Esophagus (tissue), 2 donors: ENCODE data around the gene FMN2. TPM values are rescaled to one million over a fixed set of nuclear protein-coding genes. Genes with fewer than 3 reads are reported as not detected.

Experiments
- H3K27ac ChIP-seq, 2 donors: one replicate each; pipeline ENCODE4 v1.5.1; 2013; ENCODE audit warnings: low read depth in 2 of 2, mild to moderate bottlenecking in 2 of 2, inconsistent platforms in 1 of 2, low read length in 1 of 2, moderate library complexity in 1 of 2
- H3K27me3 ChIP-seq, 2 donors: one replicate each; pipeline ENCODE4 v1.6.1; 2013; ENCODE audit warnings: low read length in 2 of 2, control low read depth in 1 of 2, mild to moderate bottlenecking in 1 of 2; ENCODE audit not compliant: insufficient read depth in 2 of 2, control insufficient read depth in 1 of 2
- H3K36me3 ChIP-seq, 2 donors: one replicate each; pipeline ENCODE4 v1.6.1; 2013; ENCODE audit warnings: low read length in 1 of 2; ENCODE audit not compliant: control insufficient read depth in 2 of 2, insufficient read depth in 2 of 2
- H3K4me1 ChIP-seq, 2 donors: one replicate each; pipeline ENCODE4 v1.6.1; 2013; ENCODE audit warnings: low read length in 1 of 2; ENCODE audit not compliant: control insufficient read depth in 2 of 2, insufficient read depth in 2 of 2
- H3K4me3 ChIP-seq, 2 donors: one replicate each; pipeline ENCODE4 v1.5.1; 2013; ENCODE audit warnings: low read length in 2 of 2, mild to moderate bottlenecking in 2 of 2, low read depth in 1 of 2, moderate library complexity in 1 of 2
- H3K9me3 ChIP-seq, 2 donors: one replicate each; pipeline ENCODE4 v1.6.1; 2013; ENCODE audit warnings: mild to moderate bottlenecking in 2 of 2, low read depth in 1 of 2, low read length in 1 of 2, moderate library complexity in 1 of 2; ENCODE audit not compliant: control insufficient read depth in 2 of 2, insufficient read depth in 1 of 2
- WGBS, 2 donors: extraction: QIAGEN DNeasy Blood & Tissue Kit; methylation state at CpG; one replicate each; pipeline ENCODE4 v1.1.7; 2013; 5-methylcytosine and 5-hydroxymethylcytosine counted together
- polyA plus RNA-seq, 2 donors: library from polyadenylated mRNA; stranded (reverse); fragments of 200-250 nt; gene quantifications; one replicate each; pipeline ENCODE4 v1.2.3, GENCODE V29; 2013
- donor health status: healthy with polysubstance abuse.
- donor health status: Bipolar disorder and iron deficiency.

Gene FMN2
- polyA plus RNA-seq, 2 donors, result 0.11 to 0.16 TPM

DNA sequence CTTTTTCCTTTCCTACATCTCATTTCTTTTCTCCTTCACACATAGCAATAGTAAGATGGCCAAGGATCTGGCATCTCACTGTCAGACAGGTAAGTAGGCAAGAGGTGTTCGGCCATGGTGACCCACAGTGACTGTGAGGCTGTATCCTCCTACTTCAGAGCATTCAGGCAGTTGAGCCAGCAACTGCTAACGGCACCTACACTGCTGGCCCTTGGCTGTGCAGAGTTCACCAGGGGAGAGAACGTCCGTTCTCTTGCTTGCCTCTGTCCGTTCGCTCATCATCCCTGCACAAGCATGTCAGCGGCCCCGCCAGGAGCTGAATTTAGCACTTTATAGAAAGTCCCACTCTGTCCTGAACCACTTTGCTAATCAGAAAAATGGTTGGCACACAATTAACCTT, 406.7 kb downstream of the FMN2 start:
- H3K4me1 ChIP-seq, result no peaks in the 10 kb centered on the region
- H3K36me3 ChIP-seq, result no peaks in the 10 kb centered on the region
- no peak overlapping the region for H3K27ac ChIP-seq
- H3K4me3 ChIP-seq, result no peak overlapping the region
- H3K9me3 ChIP-seq, result no peaks in the 10 kb centered on the region
- WGBS, 2 donors, result 86 to 90% methylated on average over 8 of the region's 8 CpGs
- no peaks in the 10 kb centered on the region for H3K27me3 ChIP-seq

GRCh38 chr1:240499012-240499411, 407.3 kb downstream of the FMN2 start:
- Histone ChIP-seq H3K36me3 (no peaks in the 10 kb centered on the region), H3K27me3 (no peaks in the 10 kb centered on the region), H3K4me1 (no peaks in the 10 kb centered on the region), H3K9me3 (no peaks in the 10 kb centered on the region), H3K4me3 (no peak overlapping the region), H3K27ac (no peak overlapping the region)
- WGBS, 2 donors, result 47 to 58% methylated on average over 2 of the region's 2 CpGs

- H3K4me3 ChIP-seq, result no peak overlapping the region
- H3K4me1 ChIP-seq, result no peaks in the 10 kb centered on the region
- H3K9me3 ChIP-seq, result no peaks in the 10 kb centered on the region
- 78 to 81% methylated on average over 4 of the region's 4 CpGs for WGBS, 2 donors
- H3K36me3 ChIP-seq, result no peaks in the 10 kb centered on the region
- no peak overlapping the region for H3K27ac ChIP-seq
- H3K27me3 ChIP-seq, result no peaks in the 10 kb centered on the region
Observed at GRCh38 chr1:240500647-240501046, 409.0 kb downstream of the FMN2 start.

GRCh38 chr1:240501115-240501514, 409.4 kb downstream of the FMN2 start:
- H3K4me3 ChIP-seq, result no peak overlapping the region
- 41 to 56% methylated on average over 2 of the region's 2 CpGs for WGBS, 2 donors
- H3K36me3 ChIP-seq, result no peaks in the 10 kb centered on the region
- no peaks in the 10 kb centered on the region for H3K9me3 ChIP-seq
- H3K27me3 ChIP-seq, result no peaks in the 10 kb centered on the region
- H3K27ac ChIP-seq, result no peak overlapping the region
- H3K4me1 ChIP-seq, result no peaks in the 10 kb centered on the region

GRCh38 chr1:240503036-240503435, 411.4 kb downstream of the FMN2 start:
- Histone ChIP-seq H3K27me3 (no peaks in the 10 kb centered on the region), H3K4me3 (no peak overlapping the region), H3K9me3 (no peaks in the 10 kb centered on the region), H3K27ac (no peak overlapping the region), H3K4me1 (no peaks in the 10 kb centered on the region), H3K36me3 (no peaks in the 10 kb centered on the region)
- 71 to 73% methylated on average over 4 of the region's 4 CpGs for WGBS, 2 donors

- Histone ChIP-seq H3K27me3 (no peaks in the 10 kb centered on the region), H3K36me3 (no peaks in the 10 kb centered on the region), H3K4me1 (no peaks in the 10 kb centered on the region), H3K27ac (no peak overlapping the region), H3K4me3 (no peak overlapping the region), H3K9me3 (no peaks in the 10 kb centered on the region)
- 23 to 33% methylated on average over 1 of the region's 1 CpG for WGBS, 2 donors
Observed at GRCh38 chr1:240503558-240503957, 411.9 kb downstream of the FMN2 start.

GRCh38 chr1:240506176-240506575, 414.5 kb downstream of the FMN2 start:
- Histone ChIP-seq H3K36me3 (no peaks in the 10 kb centered on the region), H3K4me1 (no peaks in the 10 kb centered on the region)
- 68 to 78% methylated on average over 4 of the region's 4 CpGs for WGBS, 2 donors

DNA sequence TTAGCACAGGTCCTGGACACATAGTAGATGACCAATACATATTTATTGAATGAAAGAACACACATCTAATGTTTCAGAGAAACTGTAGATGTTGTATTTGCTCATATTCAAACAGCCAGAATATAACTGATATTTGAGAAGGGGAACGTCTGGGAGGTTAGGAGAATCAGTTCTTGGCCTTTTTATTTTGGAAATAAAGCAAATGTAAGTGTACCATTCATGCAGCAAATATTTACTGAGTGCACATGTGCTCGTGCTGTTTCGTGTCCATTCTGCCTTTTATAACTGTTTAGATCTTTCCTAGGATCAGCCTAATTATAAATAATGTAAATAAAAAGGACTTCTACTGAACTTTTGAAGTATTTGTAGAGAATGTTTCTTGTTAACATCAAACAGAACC, 416.5 kb downstream of the FMN2 start:
- H3K27ac ChIP-seq, result no peak overlapping the region
- WGBS, 2 donors, result 25 to 28% methylated on average over 3 of the region's 3 CpGs

More at GRCh38 chr1:240506176-240506575, 414.5 kb downstream of the FMN2 start:
- Histone ChIP-seq H3K27ac (no peak overlapping the region), H3K27me3 (no peaks in the 10 kb centered on the region), H3K9me3 (peaks cover 0 to 2% of the 10 kb centered on the region in 2 donors), H3K4me3 (no peak overlapping the region)

GRCh38 chr1:240508950-240509349, 417.3 kb downstream of the FMN2 start:
- Histone ChIP-seq H3K27ac (no peak overlapping the region), H3K27me3 (no peaks in the 10 kb centered on the region), H3K4me1 (no peaks in the 10 kb centered on the region), H3K4me3 (no peak overlapping the region), H3K9me3 (peaks cover 0 to 2% of the 10 kb centered on the region in 2 donors), H3K36me3 (no peaks in the 10 kb centered on the region)
- WGBS, 2 donors, result 62 to 75% methylated on average over 2 of the region's 2 CpGs

More for the DNA sequence above, 416.5 kb downstream of the FMN2 start:
- Histone ChIP-seq H3K4me1 (no peaks in the 10 kb centered on the region), H3K36me3 (no peaks in the 10 kb centered on the region), H3K4me3 (no peak overlapping the region), H3K9me3 (peaks cover 0 to 2% of the 10 kb centered on the region in 2 donors), H3K27me3 (no peaks in the 10 kb centered on the region)

DNA sequence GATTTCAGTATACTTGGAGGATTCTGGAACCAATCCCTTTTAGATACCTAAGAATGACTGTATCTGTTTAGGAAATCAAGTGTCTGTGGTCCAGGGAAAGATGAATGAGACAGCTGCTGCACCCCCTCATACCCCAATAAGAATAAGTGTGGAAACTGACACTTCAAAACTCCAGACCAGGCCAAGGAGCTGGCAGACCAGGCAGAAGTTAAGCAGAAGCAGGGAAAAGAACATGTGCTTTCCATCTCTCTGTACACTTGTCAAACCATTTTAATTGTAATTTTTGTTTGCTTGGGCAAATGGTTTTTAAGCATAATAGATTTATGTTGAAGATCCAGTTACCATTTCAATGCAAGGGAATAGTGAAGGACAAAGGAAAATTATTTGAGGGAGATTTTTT, 420.1 kb downstream of the FMN2 start:
- no peak overlapping the region for H3K27ac ChIP-seq
- no peaks in the 10 kb centered on the region for H3K36me3 ChIP-seq
- H3K4me1 ChIP-seq, result no peaks in the 10 kb centered on the region

More for the DNA sequence above, 420.1 kb downstream of the FMN2 start:
- Histone ChIP-seq H3K4me3 (no peak overlapping the region), H3K9me3 (peaks cover 0 to 2% of the 10 kb centered on the region in 2 donors), H3K27me3 (no peaks in the 10 kb centered on the region)
